ENCODE results near the gene EFNB3.

EFNB3 gene

DNA sequence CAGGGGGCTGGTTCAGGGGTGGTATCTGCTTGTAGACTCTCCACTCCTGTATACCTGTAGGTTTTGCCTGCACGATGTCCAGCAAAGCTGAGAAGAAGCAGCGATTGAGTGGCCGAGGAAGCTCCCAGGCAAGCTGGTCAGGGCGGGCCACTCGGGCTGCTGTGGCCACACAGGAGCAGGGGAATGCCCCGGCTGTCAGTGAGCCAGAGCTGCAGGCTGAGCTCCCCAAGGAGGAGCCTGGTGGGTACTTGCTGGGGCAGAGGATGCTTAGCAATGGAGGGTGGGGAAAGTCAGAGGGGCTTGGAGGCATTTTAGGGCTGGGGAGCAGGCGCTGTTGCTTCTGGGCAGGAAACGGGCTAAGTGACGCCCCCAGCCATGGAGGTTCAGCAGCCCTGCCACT, 14.7 kb downstream of the EFNB3 start:
- no peak for DNase-seq

DNA sequence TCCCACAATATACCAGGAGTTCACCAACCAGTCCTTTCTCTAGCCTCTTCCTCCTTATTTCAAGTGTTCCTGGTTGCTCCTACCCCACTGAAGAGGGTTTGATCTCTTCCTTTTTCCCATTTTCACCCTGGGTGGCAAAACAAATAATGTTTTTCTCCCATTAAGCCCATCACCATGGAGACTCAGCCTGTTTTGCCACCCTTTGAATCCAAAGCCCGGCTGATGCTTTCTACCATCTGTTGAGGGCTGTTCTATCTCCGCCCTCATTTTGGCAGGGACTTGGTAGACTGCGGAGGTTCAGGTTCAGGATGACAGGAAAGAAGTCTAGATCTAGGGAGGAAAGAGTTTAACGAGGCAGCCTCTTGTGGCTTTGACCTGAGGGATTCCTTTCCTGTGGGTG, 15.1 kb downstream of the EFNB3 start:
- DNase-seq: no peak

DNA sequence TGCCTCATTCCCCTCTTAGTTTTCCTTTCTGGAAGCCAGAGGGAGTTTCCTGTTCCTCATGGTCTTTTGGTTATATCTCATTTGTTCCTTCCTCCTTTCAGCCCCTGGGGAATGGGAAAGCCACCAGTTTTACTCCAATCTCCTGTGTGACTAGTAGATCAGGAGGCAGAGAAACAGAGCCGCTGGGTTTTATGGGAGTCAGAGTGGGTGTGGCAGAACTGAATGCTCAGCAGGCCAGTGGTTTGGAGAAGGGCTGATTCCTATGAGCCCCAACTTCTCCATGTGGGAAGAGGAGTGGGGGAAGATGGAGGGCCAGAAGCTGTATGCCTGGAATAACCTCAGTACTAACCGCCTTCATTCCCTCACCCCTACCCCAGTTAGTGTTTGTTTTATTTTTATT, 16.6 kb downstream of the EFNB3 start:
- DNase-seq: no peak

DNA sequence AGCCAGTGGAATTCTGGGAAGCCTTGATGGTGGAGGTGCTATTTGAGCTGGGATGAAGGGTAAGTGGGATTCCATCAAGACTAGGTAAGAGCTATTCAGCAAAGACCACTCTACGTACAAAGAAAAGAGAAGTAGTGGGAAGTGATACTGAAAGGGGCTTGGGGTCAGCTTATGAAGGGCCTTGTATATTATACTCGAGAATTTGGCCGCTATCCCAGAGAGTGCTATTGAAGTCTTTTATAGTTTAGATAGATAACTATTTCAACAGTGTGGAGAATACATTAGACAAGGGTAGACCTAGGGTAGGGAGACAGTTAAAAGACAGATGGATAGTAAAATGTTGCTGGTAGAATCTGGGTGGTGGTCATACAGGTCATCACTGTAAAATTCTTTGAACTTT, 22.9 kb downstream of the EFNB3 start:
- DNase-seq: no peak

- peak; percentile 11 for DNase-seq
Observed at GRCh38 chr17:7729816-7730215, 24.8 kb downstream of the EFNB3 start.

GRCh38 chr17:7732981-7733539, 28.1 kb downstream of the EFNB3 start:
- no peak for DNase-seq

- DNase-seq: no peak
Observed at GRCh38 chr17:7737601-7738000, 32.6 kb downstream of the EFNB3 start.

DNA sequence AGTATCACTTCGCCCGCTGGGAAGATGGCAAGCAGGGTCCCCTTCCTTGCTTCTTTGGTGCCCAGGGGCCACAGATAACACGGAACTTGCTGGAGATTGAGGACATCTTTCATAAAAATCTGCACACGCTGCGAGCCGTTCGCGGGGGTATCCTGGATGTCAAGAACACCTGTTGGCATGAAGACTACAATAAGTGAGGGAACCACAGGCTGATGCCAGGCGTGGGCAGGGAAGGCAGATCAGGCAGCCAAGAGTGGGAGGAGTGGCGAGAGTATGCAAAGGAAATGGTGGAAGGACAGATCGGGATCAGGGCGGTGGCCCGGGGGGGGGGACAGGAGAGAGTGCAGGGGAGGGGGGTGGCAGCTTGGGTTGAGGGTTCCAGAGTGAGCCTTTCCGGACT, 34.7 kb downstream of the EFNB3 start:
- DNase-seq: no peak

DNA sequence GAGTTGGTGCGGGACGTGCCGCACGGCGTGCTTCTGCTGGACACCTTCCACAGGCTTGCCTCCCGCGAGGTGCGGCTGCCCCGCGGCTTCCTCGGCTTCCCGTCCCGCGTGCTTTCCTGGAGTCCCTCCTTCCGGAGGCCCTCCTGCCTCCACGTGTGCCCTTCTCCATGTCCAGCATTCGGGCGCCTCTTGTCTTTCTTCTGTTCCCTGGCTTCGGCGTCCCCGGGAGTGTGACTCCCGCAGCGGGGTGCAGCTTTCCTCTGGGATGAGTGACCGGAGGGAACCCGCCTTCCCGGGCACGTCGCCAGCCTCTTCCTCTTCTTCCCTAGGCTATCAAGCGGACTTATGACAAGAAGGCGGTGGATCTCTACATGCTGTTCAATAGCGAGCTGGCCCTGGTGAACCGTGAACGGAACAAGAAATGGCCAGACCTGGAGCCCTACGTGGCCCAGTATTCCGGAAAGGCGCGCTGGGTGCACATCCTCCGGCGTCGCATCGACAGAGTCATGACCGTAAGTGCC, 35.5 kb downstream of the EFNB3 start:
- DNase-seq: no peak

GRCh38 chr17:7742729-7743128, 37.7 kb downstream of the EFNB3 start:
- no peak for DNase-seq

DNA sequence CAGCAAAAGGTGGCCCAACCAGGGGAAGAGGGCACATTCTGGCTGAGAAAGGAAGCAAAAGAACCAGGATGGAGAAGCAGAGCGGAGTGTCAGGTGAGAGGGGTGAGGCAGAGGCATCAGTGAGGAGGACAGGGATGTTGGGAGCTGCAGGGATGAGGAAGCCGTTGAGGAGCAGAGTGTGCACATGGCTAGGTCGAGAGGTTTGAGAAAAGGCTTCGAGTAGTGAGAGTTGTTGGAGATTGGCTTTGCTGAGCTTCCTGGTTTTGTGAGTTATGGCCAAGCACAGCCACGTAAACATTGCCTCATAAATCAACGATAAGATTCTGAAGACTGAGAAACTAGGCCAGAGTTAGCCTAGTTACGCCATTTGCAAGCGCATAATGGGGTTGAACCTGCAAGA, 39.4 kb downstream of the EFNB3 start:
- no peak for DNase-seq

DNA sequence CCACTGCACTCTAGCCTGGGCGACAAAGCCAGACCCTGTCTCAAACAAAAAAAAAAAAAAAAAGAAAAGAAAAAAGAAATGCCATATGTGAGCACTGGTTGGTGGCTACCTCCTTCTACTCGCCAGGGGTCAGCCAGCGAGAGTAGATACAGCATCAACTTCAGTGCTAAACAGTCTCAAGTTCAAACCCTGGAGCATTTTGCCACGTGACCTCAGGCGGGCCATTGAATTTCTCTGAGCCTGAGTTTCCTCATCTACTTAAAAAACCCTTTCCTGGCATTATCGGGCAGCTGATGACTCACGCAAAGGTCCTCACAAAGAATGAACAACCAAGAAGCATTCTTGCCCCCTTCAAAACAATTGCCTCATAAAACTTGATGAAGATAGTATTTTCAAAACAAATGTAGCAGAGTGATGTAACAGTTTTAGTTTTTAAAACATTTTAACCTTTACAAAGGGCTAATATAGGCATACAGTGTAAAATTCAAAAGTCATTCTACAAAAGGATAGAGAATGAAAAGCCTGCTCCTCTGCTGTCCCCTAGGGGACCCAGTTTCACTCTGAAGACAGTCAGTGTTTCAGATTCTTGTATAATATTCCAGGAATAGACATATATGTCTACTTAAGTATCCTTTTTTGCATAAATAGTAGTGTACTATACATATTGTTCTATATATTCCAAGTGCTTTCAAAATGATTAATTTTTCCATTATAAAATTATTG, 40.9 kb downstream of the EFNB3 start:
- peak; percentile 11 for DNase-seq

DNA sequence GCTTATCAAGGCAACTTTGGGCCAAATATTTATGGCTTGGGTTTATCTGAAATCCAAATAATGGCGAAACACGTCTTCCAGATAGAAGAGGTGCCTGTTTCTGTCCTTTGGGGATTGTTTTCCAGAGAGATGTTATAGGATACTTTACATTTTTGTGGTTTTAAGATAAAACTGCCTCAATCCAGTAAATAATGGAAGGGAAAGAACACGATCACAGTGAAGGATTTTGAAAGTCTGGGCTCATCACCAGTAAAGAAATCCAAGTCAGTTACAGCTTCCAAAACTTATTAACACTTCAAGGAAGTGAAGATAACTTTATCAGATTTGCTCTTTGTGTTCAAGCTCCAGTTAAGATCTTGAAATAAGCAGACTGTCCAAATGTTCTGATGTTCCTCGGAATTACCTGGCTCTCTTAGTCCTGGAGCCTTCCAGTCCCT, 42.7 kb downstream of the EFNB3 start:
- DNase-seq: no peak

- DNase-seq: no peak
Observed at GRCh38 chr17:7748076-7748775, 43.2 kb downstream of the EFNB3 start.

GRCh38 chr17:7750321-7750821, 45.4 kb downstream of the EFNB3 start:
- DNase-seq: no peak

- DNase-seq: no peak
Observed at GRCh38 chr17:7754656-7755055, 49.7 kb downstream of the EFNB3 start.

DNA sequence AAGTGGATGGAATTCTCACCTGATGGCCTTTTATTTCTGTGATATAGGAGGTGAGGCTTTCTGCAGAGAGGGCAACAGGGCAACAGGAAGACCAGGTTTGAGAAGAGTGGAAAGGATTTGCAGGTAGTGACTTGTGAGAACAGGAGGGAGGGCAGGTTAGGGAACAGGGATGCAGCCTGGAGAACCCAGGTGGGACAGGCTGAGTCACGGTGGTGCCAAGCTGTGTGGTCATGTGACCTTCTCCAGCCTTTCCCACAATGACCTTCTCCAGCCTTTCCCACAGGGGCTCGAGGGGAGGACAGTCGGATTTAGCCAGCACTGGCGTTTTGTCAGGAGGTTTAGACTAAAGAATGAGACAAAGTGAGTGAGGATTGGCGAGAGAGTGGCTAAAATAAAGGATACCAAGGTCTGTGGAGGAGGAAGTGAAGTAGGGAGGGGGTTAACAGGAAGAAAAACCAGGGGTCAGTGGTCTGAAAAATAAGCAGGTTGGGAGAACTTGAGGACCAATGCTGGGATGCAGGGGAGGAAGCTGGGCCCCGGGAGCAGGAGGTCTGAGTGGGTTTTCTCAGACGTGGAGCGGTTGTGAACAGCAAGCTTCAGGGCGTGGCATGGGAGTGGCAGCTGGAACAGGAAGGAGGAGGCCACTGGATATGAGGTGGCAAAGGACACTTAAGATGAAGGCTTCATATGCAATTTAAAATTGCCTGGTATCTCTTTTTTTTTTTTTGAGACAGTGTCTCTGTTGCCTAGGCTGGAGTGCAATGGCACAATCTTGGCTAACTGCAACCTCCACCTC, 50.3 kb downstream of the EFNB3 start:
- no peak for DNase-seq

- no peak for DNase-seq
Observed at GRCh38 chr17:7756968-7757367, 52.0 kb downstream of the EFNB3 start.

Measured in GDM1 (cell line).